ENCODE results near the gene ZNF532. TPM values are rescaled to one million over a fixed set of nuclear protein-coding genes. Genes with fewer than 3 reads are reported as not detected.
"Not testable (repeated sequence)": the region's sequence is repeated elsewhere in the genome, so short reads cannot be mapped to it uniquely, and the experiment has no call there.

The ZNF532 gene, protein sequence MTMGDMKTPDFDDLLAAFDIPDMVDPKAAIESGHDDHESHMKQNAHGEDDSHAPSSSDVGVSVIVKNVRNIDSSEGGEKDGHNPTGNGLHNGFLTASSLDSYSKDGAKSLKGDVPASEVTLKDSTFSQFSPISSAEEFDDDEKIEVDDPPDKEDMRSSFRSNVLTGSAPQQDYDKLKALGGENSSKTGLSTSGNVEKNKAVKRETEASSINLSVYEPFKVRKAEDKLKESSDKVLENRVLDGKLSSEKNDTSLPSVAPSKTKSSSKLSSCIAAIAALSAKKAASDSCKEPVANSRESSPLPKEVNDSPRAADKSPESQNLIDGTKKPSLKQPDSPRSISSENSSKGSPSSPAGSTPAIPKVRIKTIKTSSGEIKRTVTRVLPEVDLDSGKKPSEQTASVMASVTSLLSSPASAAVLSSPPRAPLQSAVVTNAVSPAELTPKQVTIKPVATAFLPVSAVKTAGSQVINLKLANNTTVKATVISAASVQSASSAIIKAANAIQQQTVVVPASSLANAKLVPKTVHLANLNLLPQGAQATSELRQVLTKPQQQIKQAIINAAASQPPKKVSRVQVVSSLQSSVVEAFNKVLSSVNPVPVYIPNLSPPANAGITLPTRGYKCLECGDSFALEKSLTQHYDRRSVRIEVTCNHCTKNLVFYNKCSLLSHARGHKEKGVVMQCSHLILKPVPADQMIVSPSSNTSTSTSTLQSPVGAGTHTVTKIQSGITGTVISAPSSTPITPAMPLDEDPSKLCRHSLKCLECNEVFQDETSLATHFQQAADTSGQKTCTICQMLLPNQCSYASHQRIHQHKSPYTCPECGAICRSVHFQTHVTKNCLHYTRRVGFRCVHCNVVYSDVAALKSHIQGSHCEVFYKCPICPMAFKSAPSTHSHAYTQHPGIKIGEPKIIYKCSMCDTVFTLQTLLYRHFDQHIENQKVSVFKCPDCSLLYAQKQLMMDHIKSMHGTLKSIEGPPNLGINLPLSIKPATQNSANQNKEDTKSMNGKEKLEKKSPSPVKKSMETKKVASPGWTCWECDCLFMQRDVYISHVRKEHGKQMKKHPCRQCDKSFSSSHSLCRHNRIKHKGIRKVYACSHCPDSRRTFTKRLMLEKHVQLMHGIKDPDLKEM (N-terminal part only)
- 10 to 100 TPM in 1 of 2 donors, 1 to 10 TPM in 1; 9.9 to 10.6 TPM for polyA plus RNA-seq

DNA sequence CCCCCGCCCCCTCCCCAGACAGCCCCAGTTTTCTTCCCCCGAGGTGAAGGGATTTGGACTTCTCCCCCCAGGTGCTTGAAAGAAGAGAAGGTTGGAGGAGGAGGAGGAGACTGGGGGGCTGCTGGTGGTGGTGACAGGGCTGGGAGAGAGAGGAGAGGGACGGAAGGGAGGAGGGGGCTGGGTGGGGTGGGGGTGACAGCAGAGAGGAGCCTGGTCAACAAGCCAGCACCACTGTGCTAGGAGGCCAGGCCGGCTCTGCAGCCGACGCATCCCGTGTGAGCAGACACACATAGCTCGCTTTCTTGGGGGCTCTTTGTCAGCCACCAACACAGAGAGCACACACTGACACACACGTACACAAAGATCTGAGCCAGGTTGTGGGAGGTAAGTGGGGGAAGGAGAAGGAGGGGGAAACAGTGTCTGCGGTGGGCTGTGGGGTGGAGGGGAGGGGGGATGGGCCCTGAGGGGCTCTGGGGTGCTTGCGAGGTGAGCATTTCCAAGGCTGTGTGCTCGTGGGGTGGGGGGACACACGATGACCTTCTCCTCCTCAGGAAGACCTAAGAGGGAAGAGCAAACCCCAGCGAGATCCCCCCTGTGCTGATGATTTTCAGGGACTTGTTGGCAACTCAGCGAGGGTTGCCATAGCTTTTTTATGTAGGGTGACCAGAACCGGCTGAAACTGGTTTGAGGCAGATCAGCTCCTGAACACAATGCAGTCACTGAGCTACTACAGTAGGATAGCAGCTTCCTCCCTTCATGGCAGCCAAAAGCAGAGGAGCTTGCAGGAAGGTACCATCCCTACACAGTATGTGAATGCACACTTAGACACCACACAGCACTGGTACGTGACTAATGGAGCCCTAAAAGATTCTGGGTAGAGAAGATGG is at the start of gene ZNF532:
Gene ZNF532, plus strand, starts transcription at position 732 of the 887 bp plus-strand sequence. CDS start 53,411 bp downstream, outside the sequence.
- Histone ChIP-seq H3K27me3 (ENCODE audit: control insufficient read depth in 1 of 2, insufficient read depth in 2 of 2, low read length in 2 of 2) (no peaks in the 10 kb centered on the region), H3K9me3 (ENCODE audit: control insufficient read depth in 2 of 2, insufficient read depth in 1 of 2, low read depth in 1 of 2, low read length in 1 of 2) (no peaks in the 10 kb centered on the region), H3K4me1 (ENCODE audit: control insufficient read depth in 2 of 2, insufficient read depth in 2 of 2, low read length in 1 of 2) (peaks cover 0 to 4% of the 10 kb centered on the region in 2 donors), H3K36me3 (ENCODE audit: control insufficient read depth in 2 of 2, insufficient read depth in 2 of 2, low read length in 1 of 2) (no peaks in the 10 kb centered on the region), H3K27ac (ENCODE audit: low read depth in 2 of 2, low read length in 1 of 2) (peak within 1 kb of the TSS; percentile 86 to 93), H3K4me3 (ENCODE audit: low read depth in 1 of 2, low read length in 2 of 2) (peak within 1 kb of the TSS; percentile 56 to 77)
- WGBS, 2 donors = 32 to 50% methylated on average over 17 of the region's 17 CpGs

DNA sequence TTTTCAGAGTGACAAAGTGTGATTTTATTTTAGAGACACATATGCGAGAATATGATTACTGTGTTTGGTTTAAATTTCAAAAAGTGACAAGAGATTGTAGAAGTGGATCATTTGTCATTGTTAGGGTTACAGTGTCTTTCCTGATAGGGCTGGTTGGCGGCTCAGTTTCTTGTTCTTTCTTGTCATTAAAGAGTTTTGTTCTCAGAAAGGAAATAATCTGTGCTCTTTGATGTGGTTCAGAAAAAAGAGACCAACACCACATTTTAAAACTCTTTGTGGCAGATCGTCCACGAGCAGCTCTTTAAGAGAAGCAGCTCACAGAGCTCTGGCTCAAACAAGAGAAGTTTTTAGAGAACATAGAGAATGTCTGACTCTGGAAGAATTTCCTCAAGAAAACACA is 45.6 kb upstream of the ZNF532 start:
- Histone ChIP-seq H3K9me3 (ENCODE audit: control insufficient read depth in 2 of 2, insufficient read depth in 1 of 2, low read depth in 1 of 2, low read length in 1 of 2) (no peaks in the 10 kb centered on the region), H3K27me3 (ENCODE audit: control insufficient read depth in 1 of 2, insufficient read depth in 2 of 2, low read length in 2 of 2) (no peaks in the 10 kb centered on the region), H3K36me3 (ENCODE audit: control insufficient read depth in 2 of 2, insufficient read depth in 2 of 2, low read length in 1 of 2) (no peaks in the 10 kb centered on the region), H3K4me1 (ENCODE audit: control insufficient read depth in 2 of 2, insufficient read depth in 2 of 2, low read length in 1 of 2) (no peaks in the 10 kb centered on the region), H3K27ac (ENCODE audit: low read depth in 2 of 2, low read length in 1 of 2) (no peak overlapping the region), H3K4me3 (ENCODE audit: low read depth in 1 of 2, low read length in 2 of 2) (no peak overlapping the region)
- WGBS, 2 donors = 19 to 30% methylated on average over 4 of the region's 4 CpGs

DNA sequence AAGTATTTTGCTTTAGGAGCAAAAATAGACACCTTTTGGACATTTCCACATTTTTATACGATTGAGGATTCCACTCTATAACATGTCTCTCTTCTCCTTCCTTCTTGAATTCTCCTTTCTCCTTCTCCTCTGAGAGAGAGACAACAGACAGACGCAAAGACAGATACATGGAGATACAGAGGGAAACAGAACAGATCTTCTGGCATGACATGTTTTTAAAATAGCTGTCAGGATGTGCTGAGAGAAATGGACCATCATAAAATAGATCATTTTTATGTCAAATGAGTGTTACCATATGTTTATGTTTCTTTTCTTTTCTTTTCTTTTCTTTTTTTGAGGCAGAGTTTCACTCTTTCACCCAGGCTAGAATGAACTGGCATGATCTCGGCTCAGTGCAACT is 44.4 kb upstream of the ZNF532 start:
- WGBS, 2 donors = 90 to 93% methylated on average over 3 of the region's 3 CpGs
- no peaks in the 10 kb centered on the region for H3K36me3 ChIP-seq (ENCODE audit: control insufficient read depth in 2 of 2, insufficient read depth in 2 of 2, low read length in 1 of 2)
- no peaks in the 10 kb centered on the region for H3K4me1 ChIP-seq (ENCODE audit: control insufficient read depth in 2 of 2, insufficient read depth in 2 of 2, low read length in 1 of 2)
- H3K27me3 ChIP-seq (ENCODE audit: control insufficient read depth in 1 of 2, insufficient read depth in 2 of 2, low read length in 2 of 2) = no peaks in the 10 kb centered on the region
- H3K27ac ChIP-seq (ENCODE audit: low read depth in 2 of 2, low read length in 1 of 2) = no peak overlapping the region
- no peak overlapping the region for H3K4me3 ChIP-seq (ENCODE audit: low read depth in 1 of 2, low read length in 2 of 2)
- H3K9me3 ChIP-seq (ENCODE audit: control insufficient read depth in 2 of 2, insufficient read depth in 1 of 2, low read depth in 1 of 2, low read length in 1 of 2) = no peaks in the 10 kb centered on the region

DNA sequence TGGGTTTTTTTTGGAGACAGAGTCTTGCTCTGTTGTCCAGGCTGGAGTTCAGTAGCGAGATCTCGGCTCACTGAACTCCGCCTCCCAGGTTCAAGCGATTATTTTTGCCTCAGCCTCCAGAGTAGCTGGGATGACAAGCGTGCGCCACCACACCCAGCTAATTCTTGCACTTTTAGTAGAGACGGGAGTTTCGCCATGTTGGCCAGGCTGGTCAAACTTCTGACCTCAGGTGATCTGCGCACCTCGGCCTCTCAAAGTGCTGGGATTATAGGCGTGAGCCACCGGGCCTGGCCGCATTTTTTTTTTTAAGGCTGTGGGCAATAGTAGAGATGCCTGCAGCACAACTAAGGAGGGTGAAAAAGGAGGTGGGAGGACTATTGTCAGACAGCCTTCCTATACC is 41.7 kb upstream of the ZNF532 start:
- no peaks in the 10 kb centered on the region for H3K36me3 ChIP-seq (ENCODE audit: control insufficient read depth in 2 of 2, insufficient read depth in 2 of 2, low read length in 1 of 2)
- H3K4me3 ChIP-seq (ENCODE audit: low read depth in 1 of 2, low read length in 2 of 2) = no peak overlapping the region
- no peaks in the 10 kb centered on the region for H3K27me3 ChIP-seq (ENCODE audit: control insufficient read depth in 1 of 2, insufficient read depth in 2 of 2, low read length in 2 of 2)
- no peaks in the 10 kb centered on the region for H3K9me3 ChIP-seq (ENCODE audit: control insufficient read depth in 2 of 2, insufficient read depth in 1 of 2, low read depth in 1 of 2, low read length in 1 of 2)
- no peak overlapping the region for H3K27ac ChIP-seq (ENCODE audit: low read depth in 2 of 2, low read length in 1 of 2)
- WGBS, 2 donors = 94 to 96% methylated on average over 13 of the region's 13 CpGs
- H3K4me1 ChIP-seq (ENCODE audit: control insufficient read depth in 2 of 2, insufficient read depth in 2 of 2, low read length in 1 of 2) = no peaks in the 10 kb centered on the region

DNA sequence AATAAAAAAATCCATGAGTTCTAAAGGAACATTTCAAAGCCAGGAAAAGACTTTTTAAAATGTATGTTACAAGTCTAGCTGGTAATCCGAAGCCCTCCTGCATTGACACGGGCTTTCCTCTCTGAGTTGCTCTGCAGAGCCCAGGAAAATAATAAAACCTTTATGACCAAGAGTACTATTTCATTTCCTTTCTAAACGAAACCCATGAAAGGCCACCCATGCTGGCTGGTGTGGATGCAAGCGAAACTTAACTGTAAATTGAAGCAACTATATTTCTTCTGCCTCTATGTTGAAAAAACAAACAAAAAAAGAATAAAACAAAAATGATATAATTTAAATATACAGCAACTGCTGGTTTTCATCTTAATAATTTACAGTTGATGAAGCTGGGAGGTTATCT is 41.3 kb upstream of the ZNF532 start:
- WGBS, 2 donors = 78 to 83% methylated on average over 4 of the region's 4 CpGs
- H3K27ac ChIP-seq (ENCODE audit: low read depth in 2 of 2, low read length in 1 of 2) = no peak overlapping the region
- H3K36me3 ChIP-seq (ENCODE audit: control insufficient read depth in 2 of 2, insufficient read depth in 2 of 2, low read length in 1 of 2) = no peaks in the 10 kb centered on the region
- no peaks in the 10 kb centered on the region for H3K4me1 ChIP-seq (ENCODE audit: control insufficient read depth in 2 of 2, insufficient read depth in 2 of 2, low read length in 1 of 2)
- H3K27me3 ChIP-seq (ENCODE audit: control insufficient read depth in 1 of 2, insufficient read depth in 2 of 2, low read length in 2 of 2) = no peaks in the 10 kb centered on the region
- H3K4me3 ChIP-seq (ENCODE audit: low read depth in 1 of 2, low read length in 2 of 2) = no peak overlapping the region
- H3K9me3 ChIP-seq (ENCODE audit: control insufficient read depth in 2 of 2, insufficient read depth in 1 of 2, low read depth in 1 of 2, low read length in 1 of 2) = no peaks in the 10 kb centered on the region

DNA sequence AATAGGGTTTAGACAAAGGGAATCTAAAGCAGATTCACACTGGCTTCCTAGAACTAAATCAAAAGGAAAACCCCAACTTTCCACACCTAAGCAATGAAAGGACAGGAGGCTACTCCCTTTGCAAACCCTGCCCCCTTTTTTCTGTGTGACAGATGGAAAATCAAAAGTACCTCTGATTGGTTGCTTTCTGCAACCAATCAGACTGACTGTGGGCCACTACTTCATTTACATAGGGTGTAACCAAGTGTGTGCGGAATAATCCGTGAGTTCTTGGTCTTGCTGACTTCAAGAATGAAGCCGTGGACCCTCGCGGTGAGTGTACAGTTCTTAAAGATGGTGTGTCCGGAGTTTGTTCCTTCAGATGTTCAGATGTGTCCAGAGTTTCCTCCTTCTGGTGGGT is 37.8 kb upstream of the ZNF532 start:
- not testable (repeated sequence) for H3K27me3 ChIP-seq (ENCODE audit: control insufficient read depth in 1 of 2, insufficient read depth in 2 of 2, low read length in 2 of 2); H3K4me1 ChIP-seq (ENCODE audit: control insufficient read depth in 2 of 2, insufficient read depth in 2 of 2, low read length in 1 of 2); H3K36me3 ChIP-seq (ENCODE audit: control insufficient read depth in 2 of 2, insufficient read depth in 2 of 2, low read length in 1 of 2); H3K9me3 ChIP-seq (ENCODE audit: control insufficient read depth in 2 of 2, insufficient read depth in 1 of 2, low read depth in 1 of 2, low read length in 1 of 2); H3K27ac ChIP-seq (ENCODE audit: low read depth in 2 of 2, low read length in 1 of 2); H3K4me3 ChIP-seq (ENCODE audit: low read depth in 1 of 2, low read length in 2 of 2)
- 89 to 94% methylated on average over 6 of the region's 6 CpGs for WGBS, 2 donors

DNA sequence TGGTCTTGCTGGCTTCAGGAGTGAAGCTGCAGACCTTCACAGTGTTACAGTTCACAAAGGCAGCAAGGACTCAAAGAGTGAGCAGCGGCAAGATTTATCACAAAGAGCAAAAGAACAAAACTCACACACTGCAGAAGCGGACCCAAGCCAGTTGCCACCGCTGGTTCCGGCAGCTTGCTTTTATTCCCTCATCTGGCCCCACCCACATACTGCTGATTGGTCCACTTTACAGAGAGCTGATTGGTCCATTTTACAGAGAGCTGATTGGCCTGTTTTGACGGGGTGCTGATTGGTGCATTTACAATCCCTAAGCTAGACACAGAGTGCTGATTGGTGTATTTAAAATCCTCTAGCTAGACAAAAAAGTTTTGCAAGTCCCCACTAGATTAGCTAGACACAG is 37.2 kb upstream of the ZNF532 start:
- H3K4me3 ChIP-seq (ENCODE audit: low read depth in 1 of 2, low read length in 2 of 2) = no peak overlapping the region
- no peaks in the 10 kb centered on the region for H3K9me3 ChIP-seq (ENCODE audit: control insufficient read depth in 2 of 2, insufficient read depth in 1 of 2, low read depth in 1 of 2, low read length in 1 of 2)
- no peaks in the 10 kb centered on the region for H3K36me3 ChIP-seq (ENCODE audit: control insufficient read depth in 2 of 2, insufficient read depth in 2 of 2, low read length in 1 of 2)
- H3K27me3 ChIP-seq (ENCODE audit: control insufficient read depth in 1 of 2, insufficient read depth in 2 of 2, low read length in 2 of 2) = no peaks in the 10 kb centered on the region
- no peak overlapping the region for H3K27ac ChIP-seq (ENCODE audit: low read depth in 2 of 2, low read length in 1 of 2)
- no peaks in the 10 kb centered on the region for H3K4me1 ChIP-seq (ENCODE audit: control insufficient read depth in 2 of 2, insufficient read depth in 2 of 2, low read length in 1 of 2)
- 98 to 99% methylated on average over 5 of the region's 5 CpGs for WGBS, 2 donors

DNA sequence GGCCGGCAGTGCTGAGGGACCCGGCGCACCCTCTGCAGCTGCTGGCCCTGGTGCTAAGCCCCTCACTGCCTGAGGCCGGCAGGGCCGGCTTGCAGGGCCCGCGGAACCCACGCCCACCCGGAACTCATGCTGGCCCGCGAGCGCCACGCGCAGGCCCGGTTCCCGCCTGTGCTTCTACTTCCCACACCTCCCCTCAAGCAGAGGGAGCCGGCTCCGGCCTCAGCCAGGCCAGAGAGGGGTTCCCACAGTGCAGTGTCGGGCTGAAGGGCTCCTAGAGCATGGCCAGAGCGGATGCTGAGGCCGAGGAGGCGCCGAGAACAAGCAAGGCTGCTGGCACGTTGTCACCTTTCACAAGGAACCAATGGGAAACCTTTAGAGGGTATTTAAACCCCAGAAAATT is 36.8 kb upstream of the ZNF532 start:
- Histone ChIP-seq H3K4me3 (ENCODE audit: low read depth in 1 of 2, low read length in 2 of 2) (no peak overlapping the region), H3K4me1 (ENCODE audit: control insufficient read depth in 2 of 2, insufficient read depth in 2 of 2, low read length in 1 of 2) (no peaks in the 10 kb centered on the region), H3K27me3 (ENCODE audit: control insufficient read depth in 1 of 2, insufficient read depth in 2 of 2, low read length in 2 of 2) (no peaks in the 10 kb centered on the region), H3K36me3 (ENCODE audit: control insufficient read depth in 2 of 2, insufficient read depth in 2 of 2, low read length in 1 of 2) (no peaks in the 10 kb centered on the region), H3K9me3 (ENCODE audit: control insufficient read depth in 2 of 2, insufficient read depth in 1 of 2, low read depth in 1 of 2, low read length in 1 of 2) (no peaks in the 10 kb centered on the region), H3K27ac (ENCODE audit: low read depth in 2 of 2, low read length in 1 of 2) (no peak overlapping the region)
- WGBS, 2 donors = 96 to 98% methylated on average over 23 to 24 of the region's 24 CpGs

Measured in esophagus (tissue), 2 donors.